GM12878 (cell line): Measurements from ENCODE around the gene ATCAY. TPM values are rescaled to one million over a fixed set of nuclear protein-coding genes. Genes with fewer than 3 reads are reported as not detected.

Source experiments
- CBX3 ChIP-seq: fragments of 200-600 bp; sonication (generic); IDR thresholded peaks from 2 replicates; pipeline ENCODE4 v1.6.1; 2016; ENCODE audit warnings: low read depth, borderline replicate concordance
- EP300 ChIP-seq, 2 experiments: fragments of 150-350 bp in 1 of 2; IDR thresholded peaks; 2 replicates each; pipeline ENCODE4 v1.6.1; 2011 to 2012; ENCODE audit warnings: low read depth in 2 of 2, low read length in 2 of 2, borderline replicate concordance in 1 of 2, improper control_type of control experiment in 1 of 2, inconsistent platforms in 1 of 2; ENCODE audit not compliant: control insufficient read depth in 1 of 2
- EZH2 ChIP-seq: IDR thresholded peaks from 2 replicates; pipeline ENCODE4 v1.6.1; 2012; ENCODE audit warnings: low read depth, mild to moderate bottlenecking, control low read depth, inconsistent platforms, low read length, borderline replicate concordance; ENCODE audit not compliant: control insufficient read depth
- HCFC1 ChIP-seq: fragments of 150-350 bp; IDR thresholded peaks from 2 replicates; pipeline ENCODE4 v1.6.1; 2014; ENCODE audit warnings: low read length
- KDM1A ChIP-seq: fragments of 200-600 bp; sonication (generic); IDR thresholded peaks from 2 replicates; pipeline ENCODE4 v1.6.1; 2016; ENCODE audit warnings: borderline replicate concordance
- MTA2 ChIP-seq: fragments of 450-650 bp; IDR thresholded peaks from 2 replicates; pipeline ENCODE4 v1.6.1; 2016; ENCODE audit warnings: low read depth, mild to moderate bottlenecking, moderate library complexity
- MXI1 ChIP-seq: fragments of 150-350 bp; IDR thresholded peaks from 2 replicates; pipeline ENCODE4 v1.6.1; 2011; ENCODE audit warnings: low read depth, mild to moderate bottlenecking, inconsistent platforms, low read length, improper control_type of control experiment
- MYC ChIP-seq: IDR thresholded peaks from 2 replicates; pipeline ENCODE4 v1.6.1; 2011; ENCODE audit warnings: mild to moderate bottlenecking, low read length, moderate library complexity, inconsistent platforms; ENCODE audit not compliant: insufficient read depth, insufficient replicate concordance, insufficient read length, severe bottlenecking
- NFYB ChIP-seq: IDR thresholded peaks from 2 replicates; pipeline ENCODE4 v1.6.1; 2011; ENCODE audit warnings: low read depth, mild to moderate bottlenecking, low read length, improper control_type of control experiment, moderate library complexity; ENCODE audit not compliant: insufficient read depth
- POLR2AphosphoS2 ChIP-seq: IDR thresholded peaks from 2 replicates; pipeline ENCODE4 v1.6.1; 2011; ENCODE audit warnings: low read depth, mild to moderate bottlenecking, low read length, improper control_type of control experiment, moderate library complexity
- POU2F2 ChIP-seq: IDR thresholded peaks from 3 replicates; pipeline ENCODE4 v1.6.1; 2011; ENCODE audit warnings: low read depth, mild to moderate bottlenecking, low read length, borderline replicate concordance
- RELA ChIP-seq: fragments of 450-650 bp; IDR thresholded peaks from 2 replicates; pipeline ENCODE4 v1.8.0; 2014; ENCODE audit warnings: borderline replicate concordance; ENCODE audit not compliant: partially characterized antibody
- RFX5 ChIP-seq: IDR thresholded peaks from 2 replicates; pipeline ENCODE4 v1.6.1; 2011; ENCODE audit warnings: low read depth, low read length, improper control_type of control experiment
- SP1 ChIP-seq: IDR thresholded peaks from one replicate; pipeline ENCODE4 v1.6.1; 2011; ENCODE audit warnings: low read depth, low read length
- STAT3 ChIP-seq: IDR thresholded peaks from 2 replicates; pipeline ENCODE4 v1.6.1; 2011; ENCODE audit warnings: low read depth, low read length, improper control_type of control experiment
- TAF1 ChIP-seq: IDR thresholded peaks from 2 replicates; pipeline ENCODE4 v1.6.1; 2011; ENCODE audit warnings: mild to moderate bottlenecking, low read depth, low read length, borderline replicate concordance
- WRNIP1 ChIP-seq: IDR thresholded peaks from 2 replicates; pipeline ENCODE4 v1.6.1; 2011; ENCODE audit warnings: low read depth, low read length, improper control_type of control experiment, borderline replicate concordance
- ZNF24 ChIP-seq: fragments of 450-650 bp; IDR thresholded peaks from 2 replicates; pipeline ENCODE4 v1.6.1; 2017; ENCODE audit warnings: antibody characterized with exemption, mild to moderate bottlenecking
- ZSCAN29 ChIP-seq: fragments of 450-650 bp; IDR thresholded peaks from 2 replicates; pipeline ENCODE4 v1.6.1; 2017; ENCODE audit warnings: mild to moderate bottlenecking, moderate library complexity
- polyA plus RNA-seq, 11 experiments: library from polyadenylated mRNA; depleted of rRNA in 4 of 11; unstranded in 6 of 11; stranded (reverse) in 5 of 11; fragments of >200 nt; fragmentation: Nextera tagmentation in 4 of 11; fragmentation: Illumina TruSeq in 1 of 11; extraction: Ambion mirVana in 4 of 11; extraction: Trizol in 1 of 11; gene quantifications; 1 replicate in 1 of 11; 2 replicates in 10 of 11; pipeline versions ENCODE4 v1.2.1 to v1.2.3, GENCODE V29; 2011 to 2016; ENCODE audit warnings: inconsistent platforms in 2 of 11, missing spikeins in 2 of 11, low read depth in 1 of 11
- total RNA-seq, 4 experiments: library from RNA; depleted of rRNA in 3 of 4; stranded (reverse); fragments of >200 nt in 3 of 4; fragmentation: Illumina TruSeq in 1 of 4; extraction: Trizol in 1 of 4; gene quantifications; 2 replicates each; pipeline versions ENCODE4 v1.2.1 to v1.2.3, GENCODE V29; 2013 to 2021
- TF ChIP-seq, protein P1 (sequence below): IDR thresholded peaks from 2 replicates; pipeline ENCODE4 v1.6.1; 2012; ENCODE audit warnings: low read depth, low read length, improper control_type of control experiment
- TF ChIP-seq, protein P2 (sequence below): IDR thresholded peaks from 2 replicates; pipeline ENCODE4 v1.6.1; 2011; ENCODE audit warnings: borderline replicate concordance, low read depth, mild to moderate bottlenecking, moderate library complexity, mixed read lengths, low read length; ENCODE audit not compliant: insufficient read depth; ENCODE audit errors: extremely low read length
- TF ChIP-seq, protein P3 (sequence below): IDR thresholded peaks from 2 replicates; pipeline ENCODE4 v1.6.1; 2011; ENCODE audit warnings: low read depth, low read length, improper control_type of control experiment, borderline replicate concordance
- TF ChIP-seq, protein P4 (sequence below): fragments of 450-650 bp; IDR thresholded peaks from 2 replicates; pipeline ENCODE4 v1.6.1; 2017; ENCODE audit warnings: antibody characterized with exemption, mild to moderate bottlenecking, moderate library complexity
- TF ChIP-seq, protein P5 (sequence below): IDR thresholded peaks from 2 replicates; pipeline ENCODE4 v1.6.1; 2011; ENCODE audit warnings: low read depth, mild to moderate bottlenecking, low read length, moderate library complexity, borderline replicate concordance; ENCODE audit errors: extremely low read depth

The ATCAY gene
- total and polyA plus RNA-seq, 10 of the 15 experiments (the other 5 are each of a cell fraction or from before 2014, with no cell fraction given), result under 0.01 to 0.04 (median 0.02) TPM; not detected in 4

DNA sequence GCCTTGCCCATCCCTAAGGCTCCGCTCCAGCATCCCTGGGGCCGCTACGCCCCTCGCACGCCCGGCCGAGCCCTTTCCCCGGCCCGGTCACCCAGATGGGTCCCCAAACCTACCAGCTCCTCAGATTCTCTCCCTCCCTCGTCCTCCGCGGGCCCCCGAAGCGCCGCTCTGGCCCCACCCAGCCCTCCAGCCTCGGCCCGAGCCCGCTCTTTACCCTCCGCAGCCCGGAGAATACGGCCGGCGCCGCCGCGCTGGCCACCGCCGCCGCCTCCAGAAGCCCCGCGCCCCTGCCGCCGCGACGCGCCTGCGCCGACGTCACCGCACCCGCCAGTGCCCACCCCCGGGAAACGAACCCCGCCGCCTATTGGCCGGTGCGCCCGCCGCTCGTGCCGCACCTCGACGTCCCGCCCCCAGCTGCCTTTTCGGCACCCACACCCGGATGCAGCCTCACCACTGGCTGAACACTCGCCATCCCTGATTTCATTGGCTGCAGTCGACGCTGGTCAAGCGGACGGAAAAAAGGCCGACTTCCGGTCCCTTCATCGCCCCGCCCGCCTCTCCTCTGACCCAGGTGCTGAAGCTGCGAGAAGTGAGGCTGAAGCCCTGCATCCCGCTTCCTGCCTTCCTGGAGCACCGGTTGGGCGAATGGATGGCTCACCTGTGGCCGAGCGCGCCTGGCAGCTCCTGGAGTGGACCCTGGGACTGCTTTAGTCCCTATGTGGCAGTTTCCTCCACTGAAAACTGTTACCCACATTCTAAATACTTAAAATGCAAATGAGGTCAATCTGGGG is 90.5 kb downstream of the ATCAY start, which contains the start of gene DAPK3 (continued):
- TF ChIP-seq, protein P1, sequence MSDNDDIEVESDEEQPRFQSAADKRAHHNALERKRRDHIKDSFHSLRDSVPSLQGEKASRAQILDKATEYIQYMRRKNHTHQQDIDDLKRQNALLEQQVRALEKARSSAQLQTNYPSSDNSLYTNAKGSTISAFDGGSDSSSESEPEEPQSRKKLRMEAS, result no peak
- TF ChIP-seq STAT3 (no peak), RELA (no peak), WRNIP1 (no peak), TAF1 (peak; percentile 41; the same call in 1 of the 2 replicates), MYC (no peak), EP300 (IDR thresholded peaks at IDR 0.05; ENCODE audit: borderline replicate concordance in 1 of 2, control insufficient read depth in 1 of 2, low read depth in 2 of 2, low read length in 2 of 2) (no peak), POLR2AphosphoS2 (no peak; the same call in 1 of the 2 replicates), KDM1A (no peak), HCFC1 (peak; percentile 46), ZNF24 (no peak), MXI1 (peak; percentile 42; the same call in 1 of the 2 replicates), RFX5 (peak; percentile 53; the same call in 1 of the 2 replicates), SP1 (peak; percentile 98), ZSCAN29 (no peak), MTA2 (no peak), POU2F2 (peak; percentile 27; the same call in 1 of the 3 replicates), NFYB (peak; percentile 92), CBX3 (no peak), EZH2 (no peak)
- TF ChIP-seq, protein P2, sequence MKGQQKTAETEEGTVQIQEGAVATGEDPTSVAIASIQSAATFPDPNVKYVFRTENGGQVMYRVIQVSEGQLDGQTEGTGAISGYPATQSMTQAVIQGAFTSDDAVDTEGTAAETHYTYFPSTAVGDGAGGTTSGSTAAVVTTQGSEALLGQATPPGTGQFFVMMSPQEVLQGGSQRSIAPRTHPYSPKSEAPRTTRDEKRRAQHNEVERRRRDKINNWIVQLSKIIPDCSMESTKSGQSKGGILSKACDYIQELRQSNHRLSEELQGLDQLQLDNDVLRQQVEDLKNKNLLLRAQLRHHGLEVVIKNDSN, result no peak
- TF ChIP-seq, protein P3, sequence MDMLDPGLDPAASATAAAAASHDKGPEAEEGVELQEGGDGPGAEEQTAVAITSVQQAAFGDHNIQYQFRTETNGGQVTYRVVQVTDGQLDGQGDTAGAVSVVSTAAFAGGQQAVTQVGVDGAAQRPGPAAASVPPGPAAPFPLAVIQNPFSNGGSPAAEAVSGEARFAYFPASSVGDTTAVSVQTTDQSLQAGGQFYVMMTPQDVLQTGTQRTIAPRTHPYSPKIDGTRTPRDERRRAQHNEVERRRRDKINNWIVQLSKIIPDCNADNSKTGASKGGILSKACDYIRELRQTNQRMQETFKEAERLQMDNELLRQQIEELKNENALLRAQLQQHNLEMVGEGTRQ, result no peak
- TF ChIP-seq, protein P4, sequence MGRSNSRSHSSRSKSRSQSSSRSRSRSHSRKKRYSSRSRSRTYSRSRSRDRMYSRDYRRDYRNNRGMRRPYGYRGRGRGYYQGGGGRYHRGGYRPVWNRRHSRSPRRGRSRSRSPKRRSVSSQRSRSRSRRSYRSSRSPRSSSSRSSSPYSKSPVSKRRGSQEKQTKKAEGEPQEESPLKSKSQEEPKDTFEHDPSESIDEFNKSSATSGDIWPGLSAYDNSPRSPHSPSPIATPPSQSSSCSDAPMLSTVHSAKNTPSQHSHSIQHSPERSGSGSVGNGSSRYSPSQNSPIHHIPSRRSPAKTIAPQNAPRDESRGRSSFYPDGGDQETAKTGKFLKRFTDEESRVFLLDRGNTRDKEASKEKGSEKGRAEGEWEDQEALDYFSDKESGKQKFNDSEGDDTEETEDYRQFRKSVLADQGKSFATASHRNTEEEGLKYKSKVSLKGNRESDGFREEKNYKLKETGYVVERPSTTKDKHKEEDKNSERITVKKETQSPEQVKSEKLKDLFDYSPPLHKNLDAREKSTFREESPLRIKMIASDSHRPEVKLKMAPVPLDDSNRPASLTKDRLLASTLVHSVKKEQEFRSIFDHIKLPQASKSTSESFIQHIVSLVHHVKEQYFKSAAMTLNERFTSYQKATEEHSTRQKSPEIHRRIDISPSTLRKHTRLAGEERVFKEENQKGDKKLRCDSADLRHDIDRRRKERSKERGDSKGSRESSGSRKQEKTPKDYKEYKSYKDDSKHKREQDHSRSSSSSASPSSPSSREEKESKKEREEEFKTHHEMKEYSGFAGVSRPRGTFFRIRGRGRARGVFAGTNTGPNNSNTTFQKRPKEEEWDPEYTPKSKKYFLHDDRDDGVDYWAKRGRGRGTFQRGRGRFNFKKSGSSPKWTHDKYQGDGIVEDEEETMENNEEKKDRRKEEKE, result no peak
- TF ChIP-seq, protein P5, sequence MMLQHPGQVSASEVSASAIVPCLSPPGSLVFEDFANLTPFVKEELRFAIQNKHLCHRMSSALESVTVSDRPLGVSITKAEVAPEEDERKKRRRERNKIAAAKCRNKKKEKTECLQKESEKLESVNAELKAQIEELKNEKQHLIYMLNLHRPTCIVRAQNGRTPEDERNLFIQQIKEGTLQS, result no peak
